HepG2 (cell line): ENCODE results near the gene PHF21B. TPM values are rescaled to one million over a fixed set of nuclear protein-coding genes. Genes with fewer than 3 reads are reported as not detected.

Experiments used
- ARID2 ChIP-seq: sonication (generic); formaldehyde crosslinking; IDR thresholded peaks from 2 replicates; pipeline ENCODE4 v1.8.1; 2022; ENCODE audit warnings: mild to moderate bottlenecking, missing genetic modification reagents, borderline replicate concordance
- BORCS8-MEF2B ChIP-seq: sonication (generic); formaldehyde crosslinking; IDR thresholded peaks from 2 replicates; pipeline ENCODE4 v1.8.0; 2022; ENCODE audit warnings: mild to moderate bottlenecking, missing genetic modification reagents
- CBX5 ChIP-seq: sonication (generic); formaldehyde crosslinking; IDR thresholded peaks from 2 replicates; pipeline ENCODE4 v1.4.0; 2020; ENCODE audit warnings: missing genetic modification reagents, borderline replicate concordance
- CEBPG ChIP-seq: IDR thresholded peaks from 2 replicates; pipeline ENCODE4 v1.6.1; 2016
- FOXJ3 ChIP-seq: sonication (generic); formaldehyde crosslinking; IDR thresholded peaks from 2 replicates; pipeline ENCODE4 v1.4.0; 2020; ENCODE audit warnings: missing genetic modification reagents, mild to moderate bottlenecking, borderline replicate concordance
- ISL2 ChIP-seq: sonication (generic); formaldehyde crosslinking; IDR thresholded peaks from 2 replicates; pipeline ENCODE4 v1.5.0; 2020; ENCODE audit warnings: missing genetic modification reagents
- KDM2A ChIP-seq: sonication (generic); formaldehyde crosslinking; IDR thresholded peaks from 2 replicates; pipeline ENCODE4 v1.4.0; 2020; ENCODE audit warnings: low read depth, missing genetic modification reagents, borderline replicate concordance
- MED13 ChIP-seq: sonication (generic); formaldehyde crosslinking; IDR thresholded peaks from 2 replicates; pipeline ENCODE4 v1.5.0; 2020; ENCODE audit warnings: missing genetic modification reagents
- NR2F1 ChIP-seq, 2 experiments: fragments of 450-650 bp in 1 of 2; formaldehyde crosslinking in 1 of 2; IDR thresholded peaks; 2 replicates each; pipeline versions ENCODE4 v1.5.0 to v1.6.1; 2016 to 2020; ENCODE audit warnings: mild to moderate bottlenecking in 1 of 2, missing compliant biosample characterization in 1 of 2, missing genetic modification reagents in 1 of 2, moderate library complexity in 1 of 2
- SAFB2 ChIP-seq: sonication (generic); formaldehyde crosslinking; IDR thresholded peaks from 2 replicates; pipeline ENCODE4 v1.5.1; 2020; ENCODE audit warnings: missing genetic modification reagents, low read depth, mild to moderate bottlenecking, borderline replicate concordance
- ZNF143 ChIP-seq: sonication (generic); formaldehyde crosslinking; IDR thresholded peaks from 2 replicates; pipeline ENCODE4 v1.4.0; 2020; ENCODE audit warnings: missing genetic modification reagents
- ZNF292 ChIP-seq: sonication (generic); formaldehyde crosslinking; IDR thresholded peaks from 2 replicates; pipeline ENCODE4 v1.8.1; 2022; ENCODE audit warnings: mild to moderate bottlenecking, low read depth, missing genetic modification reagents, borderline replicate concordance
- ZNF446 ChIP-seq: sonication (generic); formaldehyde crosslinking; IDR thresholded peaks from 2 replicates; pipeline ENCODE4 v1.5.0; 2020; ENCODE audit warnings: mild to moderate bottlenecking, missing genetic modification reagents
- ZNF766 ChIP-seq: sonication (generic); formaldehyde crosslinking; IDR thresholded peaks from 2 replicates; pipeline ENCODE4 v1.5.0; 2020; ENCODE audit warnings: missing genetic modification reagents, borderline replicate concordance
- ZNF839 ChIP-seq: sonication (generic); formaldehyde crosslinking; IDR thresholded peaks from 2 replicates; pipeline ENCODE4 v1.4.0; 2020; ENCODE audit warnings: missing genetic modification reagents, mild to moderate bottlenecking, borderline replicate concordance
- polyA plus RNA-seq, 8 experiments: library from polyadenylated mRNA; depleted of rRNA in 3 of 8; stranded (reverse) in 7 of 8; unstranded in 1 of 8; fragments of >200 nt; fragmentation: Illumina TruSeq in 4 of 8; extraction: Trizol in 4 of 8; gene quantifications; 2 replicates each; pipeline versions ENCODE4 v1.2.1 to v1.2.3, GENCODE V29; 2011 to 2016; ENCODE audit warnings: low read depth in 4 of 8, missing spikeins in 1 of 8, mixed read lengths in 1 of 8; ENCODE audit not compliant: insufficient read depth in 1 of 8
- total RNA-seq, 5 experiments: library from RNA; depleted of rRNA; stranded (reverse); fragments of >200 nt; fragmentation: Illumina TruSeq; extraction: Trizol; gene quantifications; 2 replicates each; pipeline ENCODE4 v1.2.3, GENCODE V29; 2016; ENCODE audit warnings: low read depth in 1 of 5
- TF ChIP-seq, protein P1 (sequence below): fragments of 450-650 bp; IDR thresholded peaks from 2 replicates; pipeline ENCODE4 v1.6.1; 2017
- TF ChIP-seq, protein P2 (sequence below): sonication (generic); formaldehyde crosslinking; IDR thresholded peaks from 2 replicates; pipeline ENCODE4 v1.9.0; 2021; ENCODE audit warnings: mild to moderate bottlenecking, missing genetic modification reagents
- TF ChIP-seq, protein P3 (sequence below): sonication (generic); formaldehyde crosslinking; conservative IDR thresholded peaks from 2 replicates; pipeline ENCODE4 v1.4.0; 2020; ENCODE audit warnings: missing genetic modification reagents

Gene PHF21B
- total and polyA plus RNA-seq, 2 of the 13 experiments (the other 11 are each of a cell fraction or from before 2014, with no cell fraction given), result not detected

DNA sequence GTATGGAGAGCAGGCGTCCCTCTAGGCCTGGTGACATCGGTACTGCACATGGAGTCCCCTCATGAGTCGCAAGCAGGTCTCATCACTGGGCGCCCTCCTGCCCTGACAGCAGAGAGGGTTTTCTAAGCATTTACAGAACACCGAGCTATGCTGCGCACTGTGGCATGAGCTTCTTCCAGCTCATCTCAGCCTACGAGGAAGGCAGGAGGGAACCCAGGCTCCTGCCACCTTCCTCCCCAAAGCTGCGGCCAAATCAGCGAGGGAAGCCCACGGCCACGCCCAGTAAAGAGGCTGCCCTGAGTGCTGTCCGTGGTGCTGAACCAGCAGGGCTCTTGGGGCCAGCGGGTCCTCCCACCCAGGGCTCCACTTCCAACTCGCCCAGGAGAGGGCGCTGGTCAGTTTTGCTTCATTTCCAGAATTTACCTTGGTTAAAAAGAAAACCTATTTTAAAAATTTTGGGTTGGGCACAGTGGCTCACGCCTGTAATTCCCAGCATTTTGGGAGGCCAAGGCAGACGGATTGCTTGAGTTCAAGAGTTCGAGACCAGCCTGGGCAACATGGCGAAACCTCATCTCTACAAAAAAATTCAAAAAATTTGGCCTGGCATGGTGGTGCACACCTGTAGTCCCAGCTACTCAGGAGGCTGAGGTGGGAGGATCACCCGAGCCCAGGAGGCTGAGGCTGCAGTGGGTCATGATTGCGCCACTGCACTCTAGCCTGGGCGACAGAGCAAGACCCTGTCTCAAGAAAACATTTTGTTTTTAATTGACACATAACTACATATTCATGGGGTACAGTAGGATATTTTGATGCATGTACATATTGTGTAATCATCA is 34.2 kb downstream of the PHF21B start (continued):
- TF ChIP-seq, protein P1, sequence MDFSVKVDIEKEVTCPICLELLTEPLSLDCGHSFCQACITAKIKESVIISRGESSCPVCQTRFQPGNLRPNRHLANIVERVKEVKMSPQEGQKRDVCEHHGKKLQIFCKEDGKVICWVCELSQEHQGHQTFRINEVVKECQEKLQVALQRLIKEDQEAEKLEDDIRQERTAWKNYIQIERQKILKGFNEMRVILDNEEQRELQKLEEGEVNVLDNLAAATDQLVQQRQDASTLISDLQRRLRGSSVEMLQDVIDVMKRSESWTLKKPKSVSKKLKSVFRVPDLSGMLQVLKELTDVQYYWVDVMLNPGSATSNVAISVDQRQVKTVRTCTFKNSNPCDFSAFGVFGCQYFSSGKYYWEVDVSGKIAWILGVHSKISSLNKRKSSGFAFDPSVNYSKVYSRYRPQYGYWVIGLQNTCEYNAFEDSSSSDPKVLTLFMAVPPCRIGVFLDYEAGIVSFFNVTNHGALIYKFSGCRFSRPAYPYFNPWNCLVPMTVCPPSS, result no peak
- 0 out of 2 replicates have a peak, but pooled peaks have one; percentile 58 for TF ChIP-seq ZNF446 (CRISPR knock-in tag)
- no peak for TF ChIP-seq ARID2 (CRISPR knock-in tag)
- no peak for TF ChIP-seq ZNF292 (CRISPR knock-in tag)
- TF ChIP-seq KDM2A (CRISPR knock-in tag), result peak; percentile 88
- TF ChIP-seq CBX5 (CRISPR knock-in tag), result peak; percentile 83
- no peak for TF ChIP-seq ZNF839
- TF ChIP-seq ISL2, result peak; percentile 73; the same call in 1 of the 2 replicates
- peak; percentile 95; the same call in 1 of the 2 replicates for TF ChIP-seq ZNF766 (CRISPR knock-in tag)
- TF ChIP-seq FOXJ3, result no peak
- TF ChIP-seq, protein P2, sequence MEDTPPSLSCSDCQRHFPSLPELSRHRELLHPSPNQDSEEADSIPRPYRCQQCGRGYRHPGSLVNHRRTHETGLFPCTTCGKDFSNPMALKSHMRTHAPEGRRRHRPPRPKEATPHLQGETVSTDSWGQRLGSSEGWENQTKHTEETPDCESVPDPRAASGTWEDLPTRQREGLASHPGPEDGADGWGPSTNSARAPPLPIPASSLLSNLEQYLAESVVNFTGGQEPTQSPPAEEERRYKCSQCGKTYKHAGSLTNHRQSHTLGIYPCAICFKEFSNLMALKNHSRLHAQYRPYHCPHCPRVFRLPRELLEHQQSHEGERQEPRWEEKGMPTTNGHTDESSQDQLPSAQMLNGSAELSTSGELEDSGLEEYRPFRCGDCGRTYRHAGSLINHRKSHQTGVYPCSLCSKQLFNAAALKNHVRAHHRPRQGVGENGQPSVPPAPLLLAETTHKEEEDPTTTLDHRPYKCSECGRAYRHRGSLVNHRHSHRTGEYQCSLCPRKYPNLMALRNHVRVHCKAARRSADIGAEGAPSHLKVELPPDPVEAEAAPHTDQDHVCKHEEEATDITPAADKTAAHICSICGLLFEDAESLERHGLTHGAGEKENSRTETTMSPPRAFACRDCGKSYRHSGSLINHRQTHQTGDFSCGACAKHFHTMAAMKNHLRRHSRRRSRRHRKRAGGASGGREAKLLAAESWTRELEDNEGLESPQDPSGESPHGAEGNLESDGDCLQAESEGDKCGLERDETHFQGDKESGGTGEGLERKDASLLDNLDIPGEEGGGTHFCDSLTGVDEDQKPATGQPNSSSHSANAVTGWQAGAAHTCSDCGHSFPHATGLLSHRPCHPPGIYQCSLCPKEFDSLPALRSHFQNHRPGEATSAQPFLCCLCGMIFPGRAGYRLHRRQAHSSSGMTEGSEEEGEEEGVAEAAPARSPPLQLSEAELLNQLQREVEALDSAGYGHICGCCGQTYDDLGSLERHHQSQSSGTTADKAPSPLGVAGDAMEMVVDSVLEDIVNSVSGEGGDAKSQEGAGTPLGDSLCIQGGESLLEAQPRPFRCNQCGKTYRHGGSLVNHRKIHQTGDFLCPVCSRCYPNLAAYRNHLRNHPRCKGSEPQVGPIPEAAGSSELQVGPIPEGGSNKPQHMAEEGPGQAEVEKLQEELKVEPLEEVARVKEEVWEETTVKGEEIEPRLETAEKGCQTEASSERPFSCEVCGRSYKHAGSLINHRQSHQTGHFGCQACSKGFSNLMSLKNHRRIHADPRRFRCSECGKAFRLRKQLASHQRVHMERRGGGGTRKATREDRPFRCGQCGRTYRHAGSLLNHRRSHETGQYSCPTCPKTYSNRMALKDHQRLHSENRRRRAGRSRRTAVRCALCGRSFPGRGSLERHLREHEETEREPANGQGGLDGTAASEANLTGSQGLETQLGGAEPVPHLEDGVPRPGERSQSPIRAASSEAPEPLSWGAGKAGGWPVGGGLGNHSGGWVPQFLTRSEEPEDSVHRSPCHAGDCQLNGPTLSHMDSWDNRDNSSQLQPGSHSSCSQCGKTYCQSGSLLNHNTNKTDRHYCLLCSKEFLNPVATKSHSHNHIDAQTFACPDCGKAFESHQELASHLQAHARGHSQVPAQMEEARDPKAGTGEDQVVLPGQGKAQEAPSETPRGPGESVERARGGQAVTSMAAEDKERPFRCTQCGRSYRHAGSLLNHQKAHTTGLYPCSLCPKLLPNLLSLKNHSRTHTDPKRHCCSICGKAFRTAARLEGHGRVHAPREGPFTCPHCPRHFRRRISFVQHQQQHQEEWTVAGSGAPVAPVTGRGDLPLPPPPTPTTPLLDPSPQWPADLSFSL, result no peak
- TF ChIP-seq ZNF143, result no peak
- TF ChIP-seq SAFB2 (CRISPR knock-in tag), result peak; percentile 31; the same call in 1 of the 2 replicates
- TF ChIP-seq MED13 (CRISPR knock-in tag), result 0 out of 2 replicates have a peak, but pooled peaks have one; percentile 36
- peak; percentile 97 for TF ChIP-seq BORCS8-MEF2B
- TF ChIP-seq, protein P3, sequence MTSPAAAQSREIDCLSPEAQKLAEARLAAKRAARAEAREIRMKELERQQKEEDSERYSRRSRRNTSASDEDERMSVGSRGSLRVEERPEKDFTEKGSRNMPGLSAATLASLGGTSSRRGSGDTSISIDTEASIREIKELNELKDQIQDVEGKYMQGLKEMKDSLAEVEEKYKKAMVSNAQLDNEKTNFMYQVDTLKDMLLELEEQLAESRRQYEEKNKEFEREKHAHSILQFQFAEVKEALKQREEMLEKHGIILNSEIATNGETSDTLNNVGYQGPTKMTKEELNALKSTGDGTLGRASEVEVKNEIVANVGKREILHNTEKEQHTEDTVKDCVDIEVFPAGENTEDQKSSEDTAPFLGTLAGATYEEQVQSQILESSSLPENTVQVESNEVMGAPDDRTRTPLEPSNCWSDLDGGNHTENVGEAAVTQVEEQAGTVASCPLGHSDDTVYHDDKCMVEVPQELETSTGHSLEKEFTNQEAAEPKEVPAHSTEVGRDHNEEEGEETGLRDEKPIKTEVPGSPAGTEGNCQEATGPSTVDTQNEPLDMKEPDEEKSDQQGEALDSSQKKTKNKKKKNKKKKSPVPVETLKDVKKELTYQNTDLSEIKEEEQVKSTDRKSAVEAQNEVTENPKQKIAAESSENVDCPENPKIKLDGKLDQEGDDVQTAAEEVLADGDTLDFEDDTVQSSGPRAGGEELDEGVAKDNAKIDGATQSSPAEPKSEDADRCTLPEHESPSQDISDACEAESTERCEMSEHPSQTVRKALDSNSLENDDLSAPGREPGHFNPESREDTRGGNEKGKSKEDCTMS, result peak; percentile 93; the same call in 1 of the 2 replicates
- TF ChIP-seq CEBPG (CRISPR knock-in tag), result 0 out of 2 replicates have a peak, but pooled peaks have one; percentile 21
- no peak; a peak in 1 of 4 replicates for TF ChIP-seq NR2F1 (CRISPR knock-in tag; IDR thresholded peaks at IDR 0.05)
